Dedifferentiated amniotic fluid mesenchymal stem cell (primary cell): Measurements from ENCODE around the gene LRRC14B.
"Not testable (repeated sequence)": the region's sequence is repeated elsewhere in the genome, so short reads cannot be mapped to it uniquely, and the experiment has no call there.

ENCODE experiments used
- DNase-seq: peaks from one replicate; pipeline ENCODE4 v3.0.0-alpha.2; 2016; ENCODE audit errors: extremely low spot score

LRRC14B gene

GRCh38 chr5:241045-241669 is 49.9 kb downstream of the LRRC14B start:
- not testable (repeated sequence) for DNase-seq

GRCh38 chr5:243683-244367 is 52.5 kb downstream of the LRRC14B start:
- DNase-seq = not testable (repeated sequence)

GRCh38 chr5:245717-246116 is 54.4 kb downstream of the LRRC14B start:
- not testable (repeated sequence) for DNase-seq
